Amygdala (tissue), 56 donors: Measurements from ENCODE around the gene C9orf78.

ENCODE experiments used
- DNase-seq, 56 donors: peaks; one replicate each; lab custom pipeline; 2025; lab: John Stamatoyannopoulos, UW

The C9orf78 gene, protein sequence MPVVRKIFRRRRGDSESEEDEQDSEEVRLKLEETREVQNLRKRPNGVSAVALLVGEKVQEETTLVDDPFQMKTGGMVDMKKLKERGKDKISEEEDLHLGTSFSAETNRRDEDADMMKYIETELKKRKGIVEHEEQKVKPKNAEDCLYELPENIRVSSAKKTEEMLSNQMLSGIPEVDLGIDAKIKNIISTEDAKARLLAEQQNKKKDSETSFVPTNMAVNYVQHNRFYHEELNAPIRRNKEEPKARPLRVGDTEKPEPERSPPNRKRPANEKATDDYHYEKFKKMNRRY

DNA sequence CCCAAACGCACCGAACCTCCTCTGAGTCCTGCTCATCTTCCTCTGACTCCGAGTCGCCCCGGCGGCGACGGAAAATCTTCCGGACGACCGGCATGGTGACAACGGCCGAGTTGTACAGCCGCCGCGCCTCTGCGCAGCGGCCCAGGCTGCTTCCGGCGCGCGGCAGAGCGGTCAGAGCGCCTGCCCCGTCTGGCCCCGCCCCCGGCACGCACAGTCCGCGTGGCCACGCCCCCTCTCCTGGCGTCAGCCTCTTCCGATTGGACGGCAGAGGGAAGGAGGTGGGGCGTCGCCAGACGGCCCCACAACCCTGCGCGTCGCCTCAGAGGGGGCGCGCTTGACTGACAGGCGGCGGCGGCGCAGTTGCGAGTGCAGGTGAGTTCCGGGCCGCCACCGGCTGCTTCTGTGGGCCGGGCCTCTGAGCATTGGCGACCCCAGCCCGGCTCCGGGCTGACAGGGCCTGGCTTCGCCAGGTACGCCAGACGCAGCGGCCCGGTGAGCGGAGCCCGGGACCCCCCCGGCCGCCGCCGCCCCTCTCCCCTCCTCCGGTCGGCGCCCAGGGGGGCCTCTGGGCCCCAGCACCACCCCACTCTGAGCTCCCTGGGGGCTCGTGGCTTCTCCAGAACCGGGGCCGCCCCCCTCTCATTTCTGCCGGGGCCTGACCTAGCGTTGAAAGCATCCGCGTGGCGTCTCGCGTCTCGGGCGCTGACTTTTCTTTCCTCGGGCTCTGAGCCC is at the start of gene C9orf78, which contains the start of gene USP20:
Gene C9orf78, minus strand, starts transcription at position 148 of the 732 bp plus-strand sequence. Its CDS starts 54 bp downstream, at position 94.
Gene USP20, plus strand, starts transcription at position 331 of the 732 bp plus-strand sequence. CDS start 17,098 bp downstream, outside the sequence.
- DNase-seq: peak; percentile 53 to 96 (median 88)

DNA sequence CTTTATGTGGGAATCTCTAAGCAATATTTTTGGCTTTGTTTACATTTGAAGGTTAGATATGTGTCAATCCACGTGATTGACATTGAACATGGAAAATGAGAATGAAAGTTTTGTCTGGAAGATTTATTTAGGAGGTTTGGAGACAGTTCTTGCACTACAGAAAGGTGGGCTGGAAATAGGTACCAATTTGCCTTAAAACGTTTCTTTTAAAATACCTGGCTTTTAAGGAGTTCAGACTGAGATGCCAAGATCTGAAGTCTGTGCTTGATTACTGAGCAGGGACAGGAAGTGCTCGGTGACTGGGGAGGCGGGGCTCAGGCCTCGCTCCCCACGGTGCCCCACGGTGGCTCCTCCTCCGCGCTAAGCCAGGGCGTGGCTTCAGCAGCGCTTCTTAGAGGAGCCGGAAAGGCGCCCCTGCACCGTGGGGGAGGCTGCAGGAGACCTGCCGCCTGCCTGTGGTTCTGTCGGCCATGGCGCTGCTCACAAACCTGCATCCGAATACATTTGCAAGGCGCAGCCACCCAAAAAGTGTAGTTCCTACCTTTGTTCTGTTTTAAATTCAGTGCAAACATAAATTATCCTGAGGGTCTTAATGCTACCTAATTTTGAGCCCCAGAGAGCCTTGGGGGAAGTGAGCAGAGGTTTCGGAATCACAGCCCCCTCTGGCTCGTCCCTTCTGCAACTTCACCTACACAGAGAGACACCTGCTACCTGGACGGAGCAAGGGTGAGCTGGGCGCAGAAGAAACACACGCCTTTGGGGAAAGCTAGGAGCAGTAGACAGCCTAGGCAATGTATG is 49.3 kb upstream of the C9orf78 start:
- DNase-seq: peak in 47 of 56 donors; percentile 17 to 81 (median 50)

DNA sequence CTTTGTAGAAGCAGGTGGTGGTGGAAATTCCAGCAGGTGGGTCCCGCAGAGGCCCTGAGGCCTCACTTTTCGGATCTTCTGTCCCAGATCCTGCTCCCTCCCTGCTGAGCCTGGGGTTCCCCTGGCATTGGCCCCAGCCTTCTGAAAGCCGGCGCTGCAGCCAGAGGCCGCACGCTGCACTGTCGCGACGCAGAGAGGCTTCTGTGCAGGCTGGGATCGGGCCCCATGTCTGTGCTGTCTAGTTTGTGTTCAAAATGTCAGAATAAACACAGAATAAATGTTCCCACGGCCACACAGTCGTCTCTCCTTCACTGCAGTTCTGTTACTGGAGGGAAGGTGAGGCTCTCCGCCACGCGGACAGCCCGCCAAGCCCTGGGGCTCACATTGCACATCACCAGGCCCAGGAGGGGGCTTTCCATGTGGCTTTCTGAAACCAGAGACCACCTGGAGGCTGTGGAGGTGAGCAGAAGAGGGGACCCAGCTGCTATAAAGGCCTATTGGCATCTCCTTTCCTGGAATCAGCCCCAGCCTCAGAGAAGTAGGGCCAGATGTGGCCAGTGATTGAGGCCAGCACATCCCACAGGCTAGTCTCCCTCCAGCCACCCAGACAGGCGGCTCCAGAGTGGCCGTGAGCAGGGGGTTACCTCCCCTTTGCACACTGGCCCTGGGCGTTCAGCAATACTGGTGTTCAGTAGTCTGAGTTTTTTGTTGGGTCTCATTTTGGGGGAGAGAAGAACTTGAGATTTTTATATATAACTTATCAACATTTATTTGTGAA is 46.7 kb upstream of the C9orf78 start:
- DNase-seq: no peak

DNA sequence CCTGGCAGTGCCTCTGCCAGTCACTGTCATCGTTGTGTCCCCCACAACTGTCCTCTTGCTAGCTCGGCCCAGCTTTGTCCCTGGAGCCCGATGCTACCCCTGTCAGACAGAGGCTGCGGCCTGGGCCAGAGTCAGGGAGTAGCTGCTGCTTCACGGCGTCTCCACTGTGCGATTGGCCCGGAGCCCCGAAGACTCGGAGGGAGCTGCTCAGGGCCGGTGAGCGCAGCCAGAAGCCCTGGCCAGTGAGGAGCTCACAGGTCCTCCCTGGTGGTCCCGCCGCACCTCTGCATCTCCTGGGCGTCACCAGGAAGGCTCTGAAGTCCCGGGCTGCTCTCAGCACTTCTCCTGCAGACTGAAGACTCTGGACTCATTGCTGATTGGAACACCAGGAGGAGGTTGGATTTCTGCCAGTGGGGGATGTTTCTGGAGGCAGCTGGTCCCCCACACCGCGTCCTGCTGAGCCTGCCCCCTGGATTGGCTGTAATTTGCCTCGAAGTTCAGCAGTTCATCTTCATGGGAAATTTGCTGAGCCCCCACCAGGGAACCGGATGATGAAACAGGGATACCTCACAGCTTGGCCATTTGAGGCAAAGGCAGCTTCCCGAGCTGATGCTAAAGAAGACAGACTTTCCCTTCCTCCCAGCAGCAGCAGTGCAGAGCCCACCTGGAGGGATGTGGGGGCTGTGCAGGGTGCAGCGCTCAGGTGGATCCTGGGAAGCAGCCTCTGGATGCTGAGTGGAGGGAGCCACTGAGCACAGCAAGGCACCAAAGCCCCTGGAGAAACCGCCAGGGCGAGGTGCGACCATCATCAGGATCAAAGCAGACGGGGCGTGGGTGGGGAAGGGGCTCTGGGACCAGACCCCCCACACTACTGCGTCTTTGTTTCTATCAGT is 45.8 kb upstream of the C9orf78 start:
- no peak for DNase-seq

DNA sequence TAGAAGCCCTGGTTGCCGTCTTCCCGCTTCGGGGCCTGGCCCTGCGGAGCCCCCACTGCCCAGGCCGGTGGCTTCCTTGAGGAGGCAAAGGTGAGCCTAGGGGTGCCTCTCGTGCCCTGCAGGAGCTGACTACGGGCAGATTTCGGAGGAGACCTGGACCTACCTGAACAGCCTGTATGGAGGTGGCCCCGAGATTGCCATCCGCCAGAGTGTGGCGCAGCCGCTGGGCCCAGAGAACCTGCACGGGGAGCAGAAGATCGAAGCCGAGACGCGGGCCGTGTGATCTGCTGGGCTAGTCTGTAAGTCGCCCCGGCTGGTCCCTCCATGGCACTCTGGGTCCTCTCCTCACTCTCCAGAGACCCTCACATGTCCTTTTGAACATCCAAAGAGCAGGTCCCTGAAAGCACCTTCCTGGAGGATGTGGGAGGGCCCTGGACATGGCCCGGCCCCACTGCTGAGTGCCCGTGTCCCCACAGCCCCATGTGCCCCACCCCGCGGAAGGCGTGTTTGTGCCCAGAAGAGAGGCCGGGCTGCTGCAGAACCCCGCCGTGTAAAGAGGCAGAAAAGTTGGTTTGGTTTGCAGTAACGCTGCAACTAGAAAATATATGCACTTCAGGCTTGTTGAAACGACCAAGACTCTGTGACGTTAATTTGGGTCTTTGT is 45.0 kb upstream of the C9orf78 start:
- DNase-seq: no peak

DNA sequence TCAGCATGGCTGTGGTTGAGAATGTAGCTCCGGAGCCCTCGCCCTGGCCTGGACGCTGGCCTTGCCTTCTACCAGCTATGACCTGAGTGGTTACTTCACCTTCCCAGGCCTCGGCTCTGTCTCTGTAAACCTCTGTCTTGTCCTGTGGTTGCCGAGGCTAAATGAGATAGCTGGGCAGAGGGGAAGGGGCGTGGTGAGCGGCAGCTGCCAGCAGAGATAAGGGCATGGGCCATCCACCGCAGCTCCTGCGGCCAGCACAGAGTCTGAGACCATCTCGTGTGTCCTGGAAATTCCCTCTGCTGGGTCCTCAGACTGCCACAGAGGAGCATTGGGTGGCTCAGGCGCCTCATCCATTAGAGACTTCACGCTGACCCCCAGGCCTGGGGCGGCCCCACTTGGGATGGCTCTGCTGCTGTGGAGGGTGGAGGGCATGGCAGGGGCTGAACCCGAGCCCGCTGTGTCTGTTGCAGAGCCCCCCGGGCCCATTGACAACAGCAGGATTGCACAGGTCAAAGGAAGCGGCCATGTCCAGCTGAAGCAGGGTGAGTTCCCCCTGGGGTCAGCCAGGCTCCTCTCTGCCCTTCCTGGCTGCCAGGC is 44.1 kb upstream of the C9orf78 start:
- DNase-seq: no peak

DNA sequence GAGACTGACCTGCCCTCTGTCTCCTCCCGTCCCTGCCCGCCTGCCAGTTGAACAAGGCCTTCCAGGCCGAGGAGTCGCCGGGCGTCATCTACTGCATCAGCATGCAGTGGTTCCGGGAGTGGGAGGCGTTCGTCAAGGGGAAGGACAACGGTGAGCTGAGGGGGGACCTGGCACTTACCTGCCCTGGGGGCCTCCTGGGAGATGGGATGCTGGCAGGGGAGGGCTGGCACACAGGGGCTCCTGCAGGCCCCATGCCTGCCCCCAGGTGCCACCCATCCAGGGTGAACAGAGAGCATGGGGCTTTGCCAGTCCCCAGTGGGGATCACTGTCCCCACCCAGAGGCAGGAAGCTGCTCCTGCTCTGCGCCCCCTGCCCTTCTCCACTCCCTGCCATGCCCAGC is 43.2 kb upstream of the C9orf78 start:
- DNase-seq: no peak

DNA sequence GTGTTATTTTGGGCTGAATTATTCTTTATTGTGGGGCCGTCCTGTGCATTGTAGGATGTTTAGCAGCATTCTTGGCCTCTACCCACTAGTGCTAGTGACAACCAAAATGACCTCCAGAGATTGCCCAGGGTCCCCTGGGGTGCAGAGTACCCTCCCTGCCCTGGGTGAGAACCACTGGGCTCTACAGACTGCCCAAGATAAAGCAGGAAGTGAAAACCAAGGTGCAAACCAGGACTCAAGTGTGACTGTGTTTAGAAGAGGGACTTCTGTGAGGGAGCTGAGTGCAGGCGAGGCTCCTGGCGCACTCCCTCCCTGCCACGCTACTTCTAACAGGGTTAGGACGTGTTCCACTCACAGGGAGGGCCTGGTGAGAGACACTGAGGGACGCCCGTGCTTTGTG is 41.7 kb upstream of the C9orf78 start:
- DNase-seq: no peak

DNA sequence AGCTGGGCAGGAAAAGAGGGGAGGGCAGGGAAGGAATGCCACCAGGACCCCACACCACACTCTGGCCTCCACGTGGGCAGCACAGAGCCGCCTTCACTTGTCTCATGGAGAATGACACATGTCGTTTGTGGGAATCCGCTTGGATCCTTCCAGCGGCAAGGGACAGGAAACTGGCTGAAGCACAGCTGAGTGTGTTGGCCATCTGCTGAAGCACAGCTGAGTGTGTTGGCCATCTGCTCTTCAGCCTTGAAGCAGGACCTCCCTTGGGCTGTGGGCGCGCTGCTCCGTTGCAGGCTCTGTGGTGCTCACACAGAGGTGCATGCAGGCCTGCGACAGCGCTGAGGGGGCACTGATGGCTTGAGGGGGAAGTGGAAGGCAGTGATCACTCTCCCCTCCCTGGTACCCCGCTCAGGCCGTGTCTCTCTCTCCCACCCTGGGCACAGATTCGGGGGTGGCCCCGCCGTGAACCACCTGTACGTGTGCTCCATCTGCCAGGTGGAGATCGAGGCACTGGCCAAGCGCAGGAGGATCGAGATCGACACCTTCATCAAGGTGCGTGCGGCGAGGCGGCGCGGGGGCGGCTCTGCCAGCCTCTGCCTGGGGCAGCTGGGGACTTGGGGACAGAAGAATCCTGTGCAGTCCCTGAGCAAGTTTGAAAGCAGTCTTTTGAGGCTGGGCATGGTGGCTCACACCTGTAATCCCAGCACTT is 40.8 kb upstream of the C9orf78 start:
- DNase-seq: no peak

DNA sequence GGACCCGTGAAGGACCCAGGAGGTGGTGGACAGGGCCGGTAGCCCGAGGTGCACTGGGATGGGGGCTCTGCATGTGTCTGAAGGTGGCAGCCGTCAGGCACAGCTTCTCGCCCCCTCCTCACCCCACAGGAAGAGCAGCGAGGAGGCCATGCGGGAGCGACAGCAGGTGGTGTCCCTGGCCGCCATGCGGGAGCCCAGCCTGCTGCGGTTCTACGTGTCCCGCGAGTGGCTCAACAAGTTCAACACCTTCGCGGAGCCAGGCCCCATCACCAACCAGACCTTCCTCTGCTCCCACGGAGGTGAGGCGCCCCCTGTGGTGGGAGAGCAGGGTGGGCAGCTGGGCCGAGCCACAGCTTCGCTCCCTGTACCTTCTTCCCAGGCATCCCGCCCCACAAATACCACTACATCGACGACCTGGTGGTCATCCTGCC is 40.1 kb upstream of the C9orf78 start:
- no peak for DNase-seq

DNA sequence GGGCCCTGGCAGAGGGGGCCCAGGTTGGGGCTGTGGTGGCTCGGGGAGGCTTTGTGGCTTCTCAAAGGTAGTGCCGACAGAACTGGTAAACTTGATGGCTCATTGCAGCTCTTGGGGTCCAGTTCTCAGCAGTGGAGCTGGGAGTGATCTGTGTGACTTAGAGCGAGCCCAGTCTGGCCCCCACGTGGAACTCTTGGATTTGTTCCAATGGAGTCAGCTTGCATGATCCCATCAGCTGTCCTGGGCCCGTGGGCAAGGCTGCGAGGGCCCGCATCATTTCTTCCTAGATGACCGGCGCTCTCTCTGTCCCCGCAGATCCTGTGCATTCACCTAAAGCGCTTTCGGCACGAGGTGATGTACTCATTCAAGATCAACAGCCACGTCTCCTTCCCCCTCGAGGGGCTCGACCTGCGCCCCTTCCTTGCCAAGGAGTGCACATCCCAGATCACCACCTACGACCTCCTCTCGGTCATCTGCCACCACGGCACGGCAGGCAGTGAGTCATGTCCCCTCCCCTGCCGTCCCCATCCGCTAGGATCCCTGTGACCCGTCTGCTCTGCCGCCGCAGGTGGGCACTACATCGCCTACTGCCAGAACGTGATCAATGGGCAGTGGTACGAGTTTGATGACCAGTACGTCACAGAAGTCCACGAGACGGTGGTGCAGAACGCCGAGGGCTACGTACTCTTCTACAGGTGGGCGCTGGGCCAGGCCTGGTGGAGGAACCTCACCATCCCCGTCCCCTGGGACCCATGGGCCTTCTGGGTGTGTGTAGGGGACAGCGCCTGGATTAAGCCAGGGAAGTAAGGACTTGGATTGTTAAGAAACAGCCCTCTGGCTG is 39.4 kb upstream of the C9orf78 start:
- no peak for DNase-seq

DNA sequence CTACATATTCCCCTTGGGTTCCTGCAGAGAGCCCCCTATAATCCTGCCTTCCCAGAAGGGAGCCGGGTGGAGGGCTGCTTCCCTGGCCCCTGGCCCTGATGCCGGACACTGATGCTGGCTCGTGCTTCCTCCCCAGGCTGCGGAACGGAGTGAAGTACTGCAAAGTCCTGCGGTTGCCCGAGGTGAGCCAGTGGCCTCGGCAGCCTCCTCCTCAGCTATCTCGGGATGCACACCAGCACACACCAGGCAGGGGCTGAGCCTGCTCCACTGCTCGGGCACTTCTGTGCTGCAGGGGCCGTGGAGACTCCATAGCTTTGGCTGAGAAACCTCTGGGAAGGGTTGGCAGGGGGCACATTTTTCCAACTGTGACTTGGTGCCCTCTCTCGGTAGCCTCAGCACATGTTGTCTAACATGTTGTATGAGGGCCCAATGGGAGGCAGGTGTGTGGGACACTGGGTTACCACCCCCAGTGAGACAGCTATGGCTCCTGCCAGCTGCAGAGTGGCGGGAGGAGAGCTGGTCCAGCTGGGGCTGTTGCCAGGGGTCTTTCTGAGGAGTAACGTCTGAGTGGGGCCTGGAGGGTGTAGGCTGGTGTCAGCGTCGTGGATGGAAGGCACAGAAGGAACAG is 38.6 kb upstream of the C9orf78 start:
- no peak for DNase-seq

DNA sequence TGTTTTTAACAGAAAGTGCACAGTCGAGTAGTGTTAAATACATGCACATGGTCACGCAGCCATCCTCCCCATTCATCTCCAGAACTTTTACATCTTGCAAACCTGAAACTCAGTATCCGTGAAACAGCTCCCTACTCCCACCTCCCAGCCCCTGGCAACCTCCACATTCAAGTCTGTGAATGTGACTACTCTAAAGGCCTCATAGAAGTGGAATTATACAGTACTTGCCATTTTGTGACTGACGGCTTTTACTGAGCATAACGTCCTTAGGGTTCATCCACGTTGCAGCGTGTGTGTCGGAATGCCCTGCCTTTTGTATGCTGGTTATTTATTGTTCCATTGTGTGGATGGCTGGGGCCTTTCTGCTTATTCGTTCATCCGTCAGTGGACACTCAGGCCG is 36.0 kb upstream of the C9orf78 start:
- DNase-seq: no peak

DNA sequence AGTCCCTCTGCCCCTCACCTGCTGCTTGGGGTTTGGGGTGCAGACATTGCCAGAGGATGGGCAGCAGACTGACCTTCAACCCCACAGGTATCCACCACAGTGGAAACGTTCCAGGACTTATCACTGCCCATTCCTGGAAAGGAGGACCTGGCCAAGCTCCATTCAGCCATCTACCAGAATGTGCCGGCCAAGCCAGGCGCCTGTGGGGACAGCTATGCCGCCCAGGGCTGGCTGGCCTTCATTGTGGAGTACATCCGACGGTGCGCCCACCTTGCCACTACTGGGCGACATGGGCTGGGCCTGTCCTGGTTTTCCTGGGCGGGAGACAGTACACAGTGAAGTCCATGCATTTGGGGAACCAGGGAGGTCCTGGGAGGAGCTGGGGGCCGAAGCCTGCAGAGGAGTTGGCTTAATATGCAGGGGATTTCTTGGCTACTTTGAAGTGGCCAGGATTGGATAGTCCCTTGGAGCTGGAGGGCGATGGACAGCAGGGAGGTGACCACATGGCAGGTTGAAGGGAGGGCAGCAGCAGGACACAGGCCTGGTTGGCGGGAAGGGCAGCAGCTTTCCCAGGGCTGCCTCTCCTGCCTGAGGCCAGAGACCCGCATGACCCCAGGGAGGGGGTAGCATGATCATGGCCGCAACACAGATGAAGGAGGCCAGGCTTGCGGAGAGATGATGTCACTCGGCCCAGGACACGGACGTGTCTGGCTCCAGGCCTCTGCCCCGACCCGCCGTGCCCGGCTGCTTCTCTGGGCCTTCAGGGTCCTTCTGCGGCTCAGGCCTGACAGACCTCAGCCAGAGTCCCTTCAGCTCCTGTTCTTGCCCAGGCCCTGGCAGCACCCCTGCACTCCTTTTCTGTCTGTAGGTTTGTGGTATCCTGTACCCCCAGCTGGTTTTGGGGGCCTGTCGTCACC is 34.8 kb upstream of the C9orf78 start:
- no peak for DNase-seq

DNA sequence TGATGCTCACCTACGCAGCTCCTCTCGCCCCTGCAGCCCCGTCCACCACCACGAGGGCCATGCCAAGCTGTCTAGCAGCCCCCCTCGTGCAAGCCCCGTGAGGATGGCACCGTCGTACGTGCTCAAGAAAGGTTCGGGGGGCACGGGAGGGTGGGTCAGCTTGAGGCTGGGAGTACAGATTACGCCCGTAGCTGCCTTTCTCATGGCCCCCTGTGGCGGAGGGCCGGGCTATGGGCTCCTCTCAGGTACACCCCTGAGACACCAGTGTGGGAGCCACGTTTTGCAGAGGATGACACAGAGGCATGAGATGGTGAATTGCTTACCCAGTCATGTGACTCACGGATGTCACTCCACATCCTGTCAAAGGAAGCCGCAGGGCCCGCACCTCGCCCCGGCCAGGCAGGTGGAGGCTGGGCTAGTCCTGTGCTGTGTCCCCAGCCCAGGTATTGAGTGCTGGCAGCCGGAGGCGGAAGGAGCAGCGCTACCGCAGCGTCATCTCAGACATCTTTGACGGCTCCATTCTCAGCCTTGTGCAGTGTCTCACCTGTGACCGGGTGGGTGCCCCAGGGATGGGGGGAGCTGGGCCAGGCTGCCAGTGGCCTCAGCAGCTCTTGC is 33.9 kb upstream of the C9orf78 start:
- DNase-seq: no peak
